NB4 (cell line): ENCODE measurements around the gene NOC2L.
"Not testable (repeated sequence)": the region's sequence is repeated elsewhere in the genome, so short reads cannot be mapped to it uniquely, and the experiment has no call there.

Experiments used
- DNase-seq: peaks from one replicate; pipeline ENCODE4 v3.0.0; 2010; ENCODE audit warnings: low read depth
- H3K4me3 ChIP-seq: one replicate; pipeline ENCODE4 v1.5.1; 2011; ENCODE audit warnings: mild to moderate bottlenecking, low read depth, low read length, moderate library complexity
- CTCF ChIP-seq: IDR thresholded peaks from one replicate; pipeline ENCODE4 v1.5.1; 2012; ENCODE audit warnings: low read depth, low read length
- MAX ChIP-seq: IDR thresholded peaks from 2 replicates; pipeline ENCODE4 v1.6.1; 2011; ENCODE audit warnings: low read depth, low read length
- MYC ChIP-seq: IDR thresholded peaks from 2 replicates; pipeline ENCODE4 v1.6.1; 2011; ENCODE audit warnings: low read depth, low read length
- POLR2A ChIP-seq: IDR thresholded peaks from 2 replicates; pipeline ENCODE4 v1.6.1; 2011; ENCODE audit warnings: mild to moderate bottlenecking; ENCODE audit not compliant: insufficient read length; ENCODE audit errors: extremely low read depth

Gene NOC2L

GRCh38 chr1:993379-993995 is 34.4 kb upstream of the NOC2L start:
- no peak overlapping the region for H3K4me3 ChIP-seq
- TF ChIP-seq CTCF (no peak), MYC (no peak), MAX (no peak), POLR2A (no peak)
- DNase-seq: no peak

GRCh38 chr1:992362-992761 is 33.3 kb upstream of the NOC2L start:
- TF ChIP-seq CTCF (no peak), MAX (no peak), MYC (no peak), POLR2A (no peak)
- no peak for DNase-seq
- no peak overlapping the region for H3K4me3 ChIP-seq

GRCh38 chr1:991895-992294 is 32.8 kb upstream of the NOC2L start:
- TF ChIP-seq POLR2A (no peak), CTCF (no peak), MAX (no peak), MYC (no peak)
- DNase-seq: no peak
- no peak overlapping the region for H3K4me3 ChIP-seq

GRCh38 chr1:991275-991674 is 32.2 kb upstream of the NOC2L start:
- DNase-seq, H3K4me3 ChIP-seq: not testable (repeated sequence)

- DNase-seq, H3K4me3 ChIP-seq: not testable (repeated sequence)
Measured at GRCh38 chr1:988061-988460, 29.0 kb upstream of the NOC2L start.

GRCh38 chr1:985126-985525 is 26.1 kb upstream of the NOC2L start:
- no peak for TF ChIP-seq MAX
- no peak for TF ChIP-seq POLR2A
- TF ChIP-seq MYC: no peak
- TF ChIP-seq CTCF: no peak
- DNase-seq: no peak
- H3K4me3 ChIP-seq: no peak overlapping the region

GRCh38 chr1:984476-984814 is 25.4 kb upstream of the NOC2L start:
- DNase-seq: no peak
- H3K4me3 ChIP-seq: no peak overlapping the region
- TF ChIP-seq CTCF (no peak), MAX (no peak), POLR2A (no peak), MYC (no peak)
